GM21390 (cell line): Measurements from ENCODE around the gene STRIT1.
"Not testable (repeated sequence)": the region's sequence is repeated elsewhere in the genome, so short reads cannot be mapped to it uniquely, and the experiment has no call there.

Experiments used
- ATAC-seq: cut with Tn5 transposase; IDR thresholded peaks from one replicate; pipeline ENCODE4 v1.9.1; 2021; ENCODE audit not compliant: unreplicated experiment

STRIT1 gene

GRCh38 chr3:155271343-155271613 lies 22.2 kb downstream of the STRIT1 start:
- ATAC-seq, result no peak

GRCh38 chr3:155270485-155271342 lies 22.8 kb downstream of the STRIT1 start:
- ATAC-seq, result no peak

GRCh38 chr3:155270063-155270462 lies 23.4 kb downstream of the STRIT1 start:
- no peak for ATAC-seq

GRCh38 chr3:155262855-155263254 lies 30.6 kb downstream of the STRIT1 start:
- not testable (repeated sequence) for ATAC-seq

- no peak for ATAC-seq
Observed at GRCh38 chr3:155262295-155262694, 31.2 kb downstream of the STRIT1 start.

- no peak for ATAC-seq
Observed at GRCh38 chr3:155254445-155254844, 39.0 kb downstream of the STRIT1 start.

- no peak for ATAC-seq
Observed at GRCh38 chr3:155252535-155252934, 40.9 kb downstream of the STRIT1 start.

- ATAC-seq, result no peak
Observed at GRCh38 chr3:155252021-155252420, 41.5 kb downstream of the STRIT1 start.

GRCh38 chr3:155248531-155249187 lies 44.8 kb downstream of the STRIT1 start:
- no peak for ATAC-seq

- ATAC-seq, result no peak
Observed at GRCh38 chr3:155244699-155245098, 48.8 kb downstream of the STRIT1 start.

- no peak for ATAC-seq
Observed at GRCh38 chr3:155244216-155244615, 49.3 kb downstream of the STRIT1 start.

- ATAC-seq, result no peak
Observed at GRCh38 chr3:155243512-155243921, 50.0 kb downstream of the STRIT1 start.

GRCh38 chr3:155242342-155242741 lies 51.1 kb downstream of the STRIT1 start:
- ATAC-seq, result no peak

GRCh38 chr3:155241579-155241978 lies 51.9 kb downstream of the STRIT1 start:
- ATAC-seq, result no peak
